Ascending aorta (tissue), 2 donors: ENCODE data around the gene TBX19. TPM values are rescaled to one million over a fixed set of nuclear protein-coding genes. Genes with fewer than 3 reads are reported as not detected.

Experiments used
- DNase-seq, 2 donors: peaks; one replicate each; pipeline ENCODE4 v3.0.0-alpha.2; 2019; ENCODE audit warnings: low spot score in 2 of 2
- H3K27ac ChIP-seq, 2 donors: fragments of 200-600 bp; sonication (generic); one replicate each; pipeline ENCODE4 v1.5.1; 2016 to 2017; ENCODE audit warnings: mild to moderate bottlenecking in 1 of 2
- H3K27me3 ChIP-seq: fragments of 200-600 bp; sonication (generic); one replicate; pipeline ENCODE4 v1.5.1; 2017
- H3K36me3 ChIP-seq, 2 donors: fragments of 200-600 bp; sonication (generic); one replicate each; pipeline ENCODE4 v1.5.1; 2016
- H3K4me1 ChIP-seq, 2 donors: fragments of 200-600 bp; sonication (generic); one replicate each; pipeline ENCODE4 v1.5.1; 2016 to 2017; ENCODE audit warnings: mild to moderate bottlenecking in 1 of 2
- H3K4me3 ChIP-seq, 2 donors: fragments of 200-600 bp; sonication (generic); one replicate each; pipeline ENCODE4 v1.5.1; 2016 to 2017; ENCODE audit warnings: mild to moderate bottlenecking in 1 of 2
- H3K9me3 ChIP-seq, 2 donors: fragments of 200-600 bp; sonication (generic); one replicate each; pipeline ENCODE4 v1.5.1; 2016
- intact Hi-C: fragments of 100-400 bp; cut with DNase I; formaldehyde crosslinking; loops from one replicate; pipeline ENCODE4 v1.15.1; 2023
- total RNA-seq: library from RNA; depleted of rRNA; stranded (reverse); fragments of >200 nt; gene quantifications from one replicate; pipeline ENCODE4 v1.1.0, GENCODE V29; 2016
- TF ChIP-seq, protein P1 (sequence below), 3 experiments: fragments of 200-600 bp in 2 of 3; fragments of 450-650 bp in 1 of 3; sonication (generic) in 2 of 3; IDR thresholded peaks; one replicate each; pipeline ENCODE4 v1.5.1; 2016 to 2019; ENCODE audit warnings: antibody characterized with exemption in 3 of 3, mild to moderate bottlenecking in 1 of 3, moderate library complexity in 1 of 3

TBX19 gene
- total RNA-seq, 1 donor from 2014 or later: 0.64 TPM

DNA sequence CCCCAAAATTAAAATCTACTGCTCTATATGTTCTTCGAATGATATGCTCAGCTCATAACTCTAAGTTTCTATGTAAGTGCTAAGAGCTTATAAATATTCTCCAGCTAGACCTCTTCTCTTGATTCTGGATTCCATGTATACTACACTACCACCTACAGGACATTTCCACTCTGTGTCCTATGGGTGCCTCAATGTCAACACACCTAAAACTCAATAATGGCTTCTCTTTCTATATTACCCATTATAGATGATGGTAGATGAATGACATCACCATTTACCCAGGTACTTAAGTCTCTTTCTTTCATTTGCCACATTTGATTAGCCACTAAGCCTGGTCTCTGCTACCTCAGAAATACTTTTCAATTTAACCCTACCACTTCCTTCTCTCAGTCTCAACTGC lies 41.3 kb downstream of the TBX19 start:
- H3K27ac ChIP-seq: no peak overlapping the region
- H3K9me3 ChIP-seq: peaks cover 0 to 5% of the 10 kb centered on the region in 2 donors
- no peak for DNase-seq
- no peak overlapping the region for H3K4me3 ChIP-seq
- H3K36me3 ChIP-seq: peaks cover 0 to 7% of the 10 kb centered on the region in 2 donors
- no peaks in the 10 kb centered on the region for H3K27me3 ChIP-seq
- intact Hi-C loops: loop anchor here (5.0 kb wide), 2 partner anchors 85 to 230 kb away; no protein-coding TSS in a partner anchor
- no peaks in the 10 kb centered on the region for H3K4me1 ChIP-seq
- TF ChIP-seq, protein P1, sequence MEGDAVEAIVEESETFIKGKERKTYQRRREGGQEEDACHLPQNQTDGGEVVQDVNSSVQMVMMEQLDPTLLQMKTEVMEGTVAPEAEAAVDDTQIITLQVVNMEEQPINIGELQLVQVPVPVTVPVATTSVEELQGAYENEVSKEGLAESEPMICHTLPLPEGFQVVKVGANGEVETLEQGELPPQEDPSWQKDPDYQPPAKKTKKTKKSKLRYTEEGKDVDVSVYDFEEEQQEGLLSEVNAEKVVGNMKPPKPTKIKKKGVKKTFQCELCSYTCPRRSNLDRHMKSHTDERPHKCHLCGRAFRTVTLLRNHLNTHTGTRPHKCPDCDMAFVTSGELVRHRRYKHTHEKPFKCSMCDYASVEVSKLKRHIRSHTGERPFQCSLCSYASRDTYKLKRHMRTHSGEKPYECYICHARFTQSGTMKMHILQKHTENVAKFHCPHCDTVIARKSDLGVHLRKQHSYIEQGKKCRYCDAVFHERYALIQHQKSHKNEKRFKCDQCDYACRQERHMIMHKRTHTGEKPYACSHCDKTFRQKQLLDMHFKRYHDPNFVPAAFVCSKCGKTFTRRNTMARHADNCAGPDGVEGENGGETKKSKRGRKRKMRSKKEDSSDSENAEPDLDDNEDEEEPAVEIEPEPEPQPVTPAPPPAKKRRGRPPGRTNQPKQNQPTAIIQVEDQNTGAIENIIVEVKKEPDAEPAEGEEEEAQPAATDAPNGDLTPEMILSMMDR (IDR thresholded peaks at IDR 0.05): peak in 1 of 3 experiments; percentile 42

DNA sequence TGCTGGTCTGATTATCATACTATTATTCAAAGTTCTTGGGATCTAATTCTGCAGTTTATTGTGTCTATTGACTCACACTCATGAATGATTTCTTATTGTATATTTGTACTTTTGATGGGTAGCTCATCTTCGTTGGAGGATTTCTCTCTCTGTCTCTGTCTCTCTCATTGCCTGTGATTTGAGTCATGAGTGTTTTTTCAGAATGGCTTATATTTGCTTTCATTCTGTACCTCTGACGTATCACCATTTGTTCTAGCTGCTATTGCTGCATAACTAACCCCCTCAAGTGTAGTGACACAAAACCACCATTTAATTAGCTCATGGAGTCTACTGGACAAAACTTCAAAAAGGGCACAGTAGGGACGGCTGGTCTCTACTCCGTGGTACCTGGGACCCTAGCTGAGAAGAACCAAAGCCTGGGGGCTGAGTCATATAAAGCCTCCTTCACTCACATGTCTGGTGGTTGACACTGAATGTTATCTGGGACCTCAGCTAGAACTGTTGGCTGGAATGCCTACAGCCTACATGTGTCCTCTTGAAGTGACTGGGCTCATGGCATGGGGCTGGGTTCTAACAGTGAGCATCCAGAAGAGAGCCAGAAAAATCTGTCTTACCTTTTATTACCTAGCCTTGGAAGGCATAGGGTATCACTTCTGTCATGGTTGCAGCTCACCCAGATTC lies 44.2 kb downstream of the TBX19 start:
- no peaks in the 10 kb centered on the region for H3K27me3 ChIP-seq
- no peak for DNase-seq
- TF ChIP-seq, protein P1 (IDR thresholded peaks at IDR 0.05): no peak
- no peaks in the 10 kb centered on the region for H3K4me1 ChIP-seq
- intact Hi-C loops: loop anchor here (5.0 kb wide), 2 partner anchors 88 to 233 kb away; no protein-coding TSS in a partner anchor
- H3K36me3 ChIP-seq: peaks cover 0 to 4% of the 10 kb centered on the region in 2 donors
- H3K4me3 ChIP-seq: no peak overlapping the region
- no peak overlapping the region for H3K27ac ChIP-seq
- peaks cover 0 to 5% of the 10 kb centered on the region in 2 donors for H3K9me3 ChIP-seq

DNA sequence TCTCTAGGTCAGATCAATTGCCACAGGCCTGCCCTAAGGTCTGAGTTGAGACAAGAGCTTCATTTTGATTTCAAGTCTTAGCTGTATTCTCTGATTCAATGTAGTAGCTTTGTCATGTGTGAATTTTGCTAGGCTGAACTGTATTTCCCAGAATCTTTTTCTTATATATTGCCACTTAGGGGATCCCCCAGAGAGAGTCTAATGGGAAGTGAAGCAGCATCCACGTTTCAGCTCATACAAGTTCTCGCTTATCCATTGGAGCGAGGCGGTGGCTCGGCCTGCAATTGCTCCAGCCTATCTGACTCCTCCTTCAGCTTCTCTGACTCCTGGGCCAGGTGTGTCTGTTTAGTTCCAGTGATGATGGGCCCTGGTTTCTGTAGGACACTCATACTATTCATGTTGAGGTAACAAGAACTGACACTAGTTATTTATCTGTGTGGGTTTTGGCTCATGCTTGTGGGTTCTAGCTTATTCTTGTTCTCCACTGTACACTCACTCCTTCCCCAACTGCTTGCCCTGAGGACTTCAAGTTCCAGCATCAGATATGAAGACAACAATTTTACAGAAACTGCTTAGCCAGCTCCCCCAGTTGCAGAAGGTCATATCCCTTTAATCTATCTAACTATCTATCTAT lies 48.2 kb downstream of the TBX19 start:
- Histone ChIP-seq H3K27ac (no peak overlapping the region), H3K36me3 (peaks cover 0 to 4% of the 10 kb centered on the region in 2 donors), H3K4me1 (no peaks in the 10 kb centered on the region), H3K4me3 (no peak overlapping the region), H3K9me3 (peaks cover 0 to 5% of the 10 kb centered on the region in 2 donors), H3K27me3 (no peaks in the 10 kb centered on the region)
- intact Hi-C loops: no loop called here
- DNase-seq: no peak
- TF ChIP-seq, protein P1 (IDR thresholded peaks at IDR 0.05): no peak

DNA sequence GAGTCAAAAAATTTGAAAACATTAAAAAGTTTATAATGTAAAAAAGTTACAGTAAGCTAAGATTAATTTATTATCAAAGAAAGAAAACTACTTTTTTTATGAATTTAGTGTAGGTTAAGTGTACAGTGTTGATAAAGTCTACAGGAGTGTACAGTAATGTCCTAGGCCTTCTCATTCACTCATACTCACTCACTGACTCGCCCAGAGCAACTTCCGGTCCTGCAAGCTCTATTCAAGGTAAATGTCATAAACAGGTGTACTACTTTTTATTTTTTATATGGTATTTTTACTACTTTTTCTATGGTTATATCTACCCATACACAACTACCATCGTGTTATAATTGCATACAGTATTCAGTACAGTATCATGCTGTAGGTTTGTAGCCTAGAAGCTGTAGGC lies 49.6 kb downstream of the TBX19 start:
- TF ChIP-seq, protein P1 (IDR thresholded peaks at IDR 0.05): no peak

DNA sequence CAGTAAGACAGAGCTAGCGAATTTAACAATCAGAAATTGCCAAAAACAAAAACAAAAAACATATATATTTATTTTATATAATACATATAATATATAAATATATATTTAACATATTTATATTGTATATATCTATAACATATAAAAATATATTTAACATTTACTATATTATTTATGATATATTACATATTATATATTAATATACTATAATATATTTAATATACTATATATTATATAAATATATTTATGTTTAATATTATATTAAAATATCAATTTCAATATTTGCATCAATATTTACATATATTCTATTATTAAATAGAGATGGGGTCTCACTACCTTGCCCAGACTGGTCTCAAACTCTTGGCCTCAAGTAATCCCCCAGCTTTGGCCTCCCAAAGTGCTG lies 50.9 kb downstream of the TBX19 start:
- TF ChIP-seq, protein P1 (IDR thresholded peaks at IDR 0.05): no peak
- H3K36me3 ChIP-seq: no peaks in the 10 kb centered on the region
- H3K9me3 ChIP-seq: no peaks in the 10 kb centered on the region
- no peaks in the 10 kb centered on the region for H3K27me3 ChIP-seq
- no peak for DNase-seq
- intact Hi-C loops: no loop called here
- H3K4me1 ChIP-seq: no peaks in the 10 kb centered on the region
- H3K27ac ChIP-seq: no peak overlapping the region
- H3K4me3 ChIP-seq: no peak overlapping the region

More for the DNA sequence above, 49.6 kb downstream of the TBX19 start:
- no peak for DNase-seq
- Histone ChIP-seq H3K27me3 (no peaks in the 10 kb centered on the region), H3K9me3 (no peaks in the 10 kb centered on the region), H3K4me1 (no peaks in the 10 kb centered on the region), H3K36me3 (no peaks in the 10 kb centered on the region), H3K27ac (no peak overlapping the region), H3K4me3 (no peak overlapping the region)
- intact Hi-C loops: no loop called here
